22Rv1 (cell line): Measurements from ENCODE around the gene CDC42EP4.

Experiments used
- ZFX ChIP-seq: fragments of 450-650 bp; IDR thresholded peaks from 2 replicates; pipeline ENCODE4 v1.6.1; 2017; ENCODE audit warnings: antibody characterized with exemption, borderline replicate concordance
- TF ChIP-seq, protein P1 (sequence below): fragments of 450-650 bp; IDR thresholded peaks from 2 replicates; pipeline ENCODE4 v1.5.1; 2017; ENCODE audit warnings: mild to moderate bottlenecking

DNA sequence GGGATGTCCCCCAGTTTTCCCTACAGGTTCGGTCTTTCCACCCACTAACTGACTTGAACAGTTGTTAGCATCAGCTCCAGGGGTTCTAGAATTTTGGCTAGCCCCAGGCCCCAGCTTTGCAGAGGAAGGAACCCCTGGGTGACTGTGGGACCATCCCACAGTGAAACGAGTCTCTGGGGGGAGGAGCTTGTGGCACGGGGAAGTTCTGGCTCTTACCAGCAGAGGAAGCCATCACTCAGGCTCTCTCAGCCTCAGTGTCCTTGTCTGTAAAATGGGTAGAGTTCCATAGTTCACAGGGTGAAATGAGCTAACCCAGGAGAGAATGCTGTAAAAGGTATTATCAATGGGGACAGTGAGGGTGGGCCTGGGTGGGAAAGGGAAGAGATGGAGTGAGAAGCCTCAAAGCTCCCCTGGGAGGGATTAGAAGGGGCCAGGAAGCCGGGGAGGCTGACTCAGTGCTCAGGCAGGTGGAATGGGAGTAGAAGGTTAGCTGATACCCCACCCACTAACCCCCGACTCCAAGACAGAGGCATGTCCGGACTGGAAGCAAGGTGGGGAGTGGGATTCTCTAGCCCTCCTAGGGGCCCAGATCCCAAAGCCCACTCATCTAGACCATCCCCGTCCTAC is 30.9 kb upstream of the CDC42EP4 start:
- TF ChIP-seq, protein P1, sequence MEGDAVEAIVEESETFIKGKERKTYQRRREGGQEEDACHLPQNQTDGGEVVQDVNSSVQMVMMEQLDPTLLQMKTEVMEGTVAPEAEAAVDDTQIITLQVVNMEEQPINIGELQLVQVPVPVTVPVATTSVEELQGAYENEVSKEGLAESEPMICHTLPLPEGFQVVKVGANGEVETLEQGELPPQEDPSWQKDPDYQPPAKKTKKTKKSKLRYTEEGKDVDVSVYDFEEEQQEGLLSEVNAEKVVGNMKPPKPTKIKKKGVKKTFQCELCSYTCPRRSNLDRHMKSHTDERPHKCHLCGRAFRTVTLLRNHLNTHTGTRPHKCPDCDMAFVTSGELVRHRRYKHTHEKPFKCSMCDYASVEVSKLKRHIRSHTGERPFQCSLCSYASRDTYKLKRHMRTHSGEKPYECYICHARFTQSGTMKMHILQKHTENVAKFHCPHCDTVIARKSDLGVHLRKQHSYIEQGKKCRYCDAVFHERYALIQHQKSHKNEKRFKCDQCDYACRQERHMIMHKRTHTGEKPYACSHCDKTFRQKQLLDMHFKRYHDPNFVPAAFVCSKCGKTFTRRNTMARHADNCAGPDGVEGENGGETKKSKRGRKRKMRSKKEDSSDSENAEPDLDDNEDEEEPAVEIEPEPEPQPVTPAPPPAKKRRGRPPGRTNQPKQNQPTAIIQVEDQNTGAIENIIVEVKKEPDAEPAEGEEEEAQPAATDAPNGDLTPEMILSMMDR, result no peak
- TF ChIP-seq ZFX, result no peak
